Transverse colon (tissue), 4 donors: ENCODE measurements around the gene PCSK7.

Experiments
- CTCF ChIP-seq, 5 experiments: fragments of 200-600 bp in 3 of 5; fragments of 450-650 bp in 2 of 5; sonication (generic) in 3 of 5; IDR thresholded peaks; 1 replicate in 2 of 5; 2 replicates in 3 of 5; pipeline ENCODE4 v1.5.1; 2016 to 2017; ENCODE audit warnings: antibody characterized with exemption in 5 of 5, inconsistent platforms in 3 of 5, mild to moderate bottlenecking in 2 of 5, moderate library complexity in 1 of 5
- POLR2A ChIP-seq: fragments of 450-650 bp; IDR thresholded peaks from one replicate; pipeline ENCODE4 v1.6.1; 2016; ENCODE audit warnings: antibody characterized with exemption, mild to moderate bottlenecking, moderate library complexity
- POLR2AphosphoS5 ChIP-seq, 3 donors: sonication (generic); formaldehyde crosslinking; IDR thresholded peaks; one replicate each; pipeline ENCODE4 v1.6.1; 2016; ENCODE audit warnings: antibody characterized with exemption in 3 of 3

GRCh38 chr11:117225553-117226170, 6.2 kb downstream of the PCSK7 start:
- no peak for TF ChIP-seq POLR2AphosphoS5 (IDR thresholded peaks at IDR 0.05)
- TF ChIP-seq CTCF (IDR thresholded peaks at IDR 0.05) = no peak
- TF ChIP-seq POLR2A = no peak
